CD14-positive monocyte (primary cell): ENCODE results near the gene TTC28. TPM values are rescaled to one million over a fixed set of nuclear protein-coding genes. Genes with fewer than 3 reads are reported as not detected.

Experiments
- DNase-seq, 3 donors: peaks; one replicate each; pipeline ENCODE4 v3.0.0-alpha.2; 2011 to 2022
- H2AFZ ChIP-seq: 2 replicates; pipeline ENCODE4 v1.6.0; 2012; ENCODE audit warnings: mild to moderate bottlenecking, low read depth, low read length, inconsistent platforms; ENCODE audit not compliant: insufficient read depth, poor library complexity, severe bottlenecking
- H3K27ac ChIP-seq, 2 donors: 1 replicate in 1 of 2; 2 replicates in 1 of 2; pipeline ENCODE4 v1.5.1; 2012 to 2013; ENCODE audit warnings: low read length in 2 of 2, control low read depth in 1 of 2, inconsistent platforms in 1 of 2, low read depth in 1 of 2, mild to moderate bottlenecking in 1 of 2
- H3K27me3 ChIP-seq, 2 donors: one replicate each; pipeline versions ENCODE4 v1.6.0 to v1.6.1; 2011 to 2013; ENCODE audit warnings: low read length in 2 of 2; ENCODE audit not compliant: control insufficient read depth in 2 of 2, insufficient read depth in 2 of 2
- H3K36me3 ChIP-seq, 2 donors: replicated peaks in 1 of 2; 1 replicate in 1 of 2; 2 replicates in 1 of 2; pipeline versions ENCODE4 v1.5.1 to v1.6.1; 2012 to 2013; ENCODE audit warnings: low read length in 2 of 2, control low read depth in 1 of 2, inconsistent platforms in 1 of 2, mild to moderate bottlenecking in 1 of 2; ENCODE audit not compliant: insufficient read depth in 2 of 2, control insufficient read depth in 1 of 2
- H3K4me1 ChIP-seq, 2 donors: 1 replicate in 1 of 2; 2 replicates in 1 of 2; pipeline versions ENCODE4 v1.5.1 to v1.6.1; 2012 to 2013; ENCODE audit warnings: low read length in 2 of 2, control low read depth in 1 of 2, inconsistent platforms in 1 of 2, mild to moderate bottlenecking in 1 of 2, moderate library complexity in 1 of 2; ENCODE audit not compliant: insufficient read depth in 2 of 2, control insufficient read depth in 1 of 2
- H3K4me2 ChIP-seq: replicated peaks from 2 replicates; pipeline ENCODE3; 2012; ENCODE audit warnings: low read length, moderate library complexity, mild to moderate bottlenecking; ENCODE audit not compliant: poor library complexity, severe bottlenecking; ENCODE audit errors: extremely low read depth
- H3K4me3 ChIP-seq, 3 experiments: fragments of 200-600 bp in 1 of 3; sonication (generic) in 1 of 3; replicated peaks in 1 of 3; 1 replicate in 2 of 3; 2 replicates in 1 of 3; pipeline ENCODE4 v1.5.1; 2011 to 2013; ENCODE audit warnings: low read length in 3 of 3, mild to moderate bottlenecking in 3 of 3, control low read depth in 2 of 3, low read depth in 2 of 3, inconsistent platforms in 1 of 3, moderate library complexity in 1 of 3
- H3K79me2 ChIP-seq: 2 replicates; pipeline ENCODE4 v1.6.0; 2012; ENCODE audit warnings: mild to moderate bottlenecking, control low read depth, inconsistent platforms, low read length, moderate library complexity; ENCODE audit not compliant: insufficient read depth
- H3K9ac ChIP-seq: 2 replicates; pipeline ENCODE4 v1.6.0; 2017; ENCODE audit warnings: low read length, mild to moderate bottlenecking; ENCODE audit not compliant: insufficient read depth, poor library complexity, severe bottlenecking
- H3K9me3 ChIP-seq, 2 donors: replicated peaks in 1 of 2; 1 replicate in 1 of 2; 2 replicates in 1 of 2; pipeline versions ENCODE4 v1.5.1 to v1.6.1; 2012 to 2013; ENCODE audit warnings: low read length in 2 of 2, control low read depth in 1 of 2; ENCODE audit not compliant: control insufficient read depth in 1 of 2, insufficient read depth in 1 of 2
- H4K20me1 ChIP-seq: 2 replicates; pipeline ENCODE4 v1.6.0; 2012; ENCODE audit warnings: mild to moderate bottlenecking, low read length, control low read depth, moderate library complexity; ENCODE audit not compliant: insufficient read depth
- H3K27ac Mint-ChIP-seq, 7 donors: one replicate each; pipeline ENCODE4 v1.8.0; 2020; ENCODE audit warnings: mild to moderate bottlenecking in 7 of 7, mixed read lengths in 7 of 7, moderate library complexity in 6 of 7, inconsistent platforms in 2 of 7
- H3K27me3 Mint-ChIP-seq, 3 donors: one replicate each; pipeline ENCODE4 v1.8.0; 2021 to 2022; ENCODE audit warnings: low read depth in 3 of 3, mild to moderate bottlenecking in 3 of 3, mixed read lengths in 3 of 3, moderate library complexity in 3 of 3, inconsistent platforms in 1 of 3
- H3K36me3 Mint-ChIP-seq, 2 donors: one replicate each; pipeline ENCODE4 v1.8.0; 2020; ENCODE audit warnings: mixed read lengths in 2 of 2, inconsistent platforms in 1 of 2, mild to moderate bottlenecking in 1 of 2
- H3K4me1 Mint-ChIP-seq: one replicate; pipeline ENCODE4 v1.8.0; 2020; ENCODE audit warnings: mild to moderate bottlenecking, mixed read lengths
- H3K4me3 Mint-ChIP-seq, 2 donors: one replicate each; pipeline ENCODE4 v1.8.0; 2020; ENCODE audit warnings: mild to moderate bottlenecking in 2 of 2, mixed read lengths in 2 of 2, moderate library complexity in 1 of 2
- H3K9me3 Mint-ChIP-seq, 7 donors: one replicate each; pipeline ENCODE4 v1.8.0; 2020 to 2022; ENCODE audit warnings: mixed read lengths in 7 of 7, mild to moderate bottlenecking in 6 of 7, moderate library complexity in 6 of 7, inconsistent platforms in 2 of 7
- WGBS: methylation state at CpG from one replicate; pipeline ENCODE4 v1.1.5; 2013; ENCODE audit warnings: missing lambda C conversion rate; ENCODE audit not compliant: insufficient coverage; 5-methylcytosine and 5-hydroxymethylcytosine counted together
- intact Hi-C, 2 donors: fragments of 100-400 bp; cut with micrococcal nuclease; formaldehyde crosslinking; loops; one replicate each; pipeline versions ENCODE4 v1.15.0 to v1.15.1; 2023
- polyA plus RNA-seq, 3 donors: library from polyadenylated mRNA; depleted of rRNA in 1 of 3; unstranded in 2 of 3; stranded (reverse) in 1 of 3; fragments of 300-500 nt in 2 of 3; fragments of >200 nt in 1 of 3; fragmentation: Illumina TruSeq in 2 of 3; gene quantifications; 1 replicate in 2 of 3; 2 replicates in 1 of 3; pipeline ENCODE4 v1.2.3, GENCODE V29; 2012 to 2021
- TF ChIP-seq, protein P1 (sequence below): fragments of 200-600 bp; IDR thresholded peaks from one replicate; pipeline ENCODE4 v1.8.0; 2022; ENCODE audit warnings: antibody characterized with exemption, mild to moderate bottlenecking

The TTC28 gene
- polyA plus RNA-seq, 3 donors, result 0.24 to 0.61 TPM; not detected in 1

DNA sequence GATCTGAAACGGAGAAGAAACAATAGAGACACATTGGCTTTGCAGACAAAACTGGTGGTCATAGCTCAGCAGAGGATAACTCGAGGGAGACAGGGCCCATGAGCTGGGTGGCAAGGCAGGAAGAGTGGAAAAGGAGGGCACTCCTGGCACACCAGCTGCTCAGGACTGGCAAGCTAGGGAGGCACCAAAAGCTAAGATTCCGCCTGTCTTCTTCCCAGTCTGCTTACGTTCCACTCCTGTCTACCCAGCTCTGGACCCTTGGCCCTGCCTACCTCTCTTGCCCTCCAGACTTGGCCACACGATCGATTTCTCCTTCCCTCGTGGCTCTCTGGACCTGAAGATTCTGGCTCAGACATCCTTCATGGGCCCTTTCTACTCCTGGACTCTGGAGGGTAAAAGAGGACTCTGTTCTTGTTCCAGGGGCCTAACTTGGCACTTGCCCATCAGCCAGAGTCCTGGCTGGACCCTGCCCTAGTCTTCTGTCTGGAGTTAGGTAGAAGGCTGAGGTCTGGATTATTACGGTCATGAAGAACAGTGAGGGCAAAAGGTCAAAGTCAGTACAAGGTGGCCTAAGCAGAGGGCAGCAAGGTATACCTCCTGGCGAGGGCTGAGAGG lies 645.4 kb downstream of the TTC28 start:
- H3K27ac Mint-ChIP-seq, result peak overlapping the region in 1 of 7 donors; percentile 4
- peaks cover 2% of the 10 kb centered on the region for H3K4me1 Mint-ChIP-seq
- DNase-seq, result no peak
- H3K79me2 ChIP-seq, result no peaks in the 10 kb centered on the region
- H3K9me3 Mint-ChIP-seq, result peaks cover 0 to 3% (median 0%) of the 10 kb centered on the region in 7 donors
- no peaks in the 10 kb centered on the region for H4K20me1 ChIP-seq
- H3K27me3 Mint-ChIP-seq, result peaks cover 2 to 4% (median 3%) of the 10 kb centered on the region in 3 donors
- WGBS, result 93% methylated on average over 5 of the region's 9 CpGs
- no peaks in the 10 kb centered on the region for H3K36me3 Mint-ChIP-seq
- H3K4me2 ChIP-seq, result no peak overlapping the region
- H3K27me3 ChIP-seq, result no peaks in the 10 kb centered on the region
- no peak overlapping the region for H3K4me3 Mint-ChIP-seq
- no peaks in the 10 kb centered on the region for H3K4me1 ChIP-seq
- no peak overlapping the region for H3K9ac ChIP-seq
- intact Hi-C loops, result no loop called here
- H3K4me3 ChIP-seq, result no peak overlapping the region
- no peak overlapping the region for H2AFZ ChIP-seq
- H3K36me3 ChIP-seq, result no peaks in the 10 kb centered on the region
- no peaks in the 10 kb centered on the region for H3K9me3 ChIP-seq
- H3K27ac ChIP-seq, result no peak overlapping the region
- TF ChIP-seq, protein P1, sequence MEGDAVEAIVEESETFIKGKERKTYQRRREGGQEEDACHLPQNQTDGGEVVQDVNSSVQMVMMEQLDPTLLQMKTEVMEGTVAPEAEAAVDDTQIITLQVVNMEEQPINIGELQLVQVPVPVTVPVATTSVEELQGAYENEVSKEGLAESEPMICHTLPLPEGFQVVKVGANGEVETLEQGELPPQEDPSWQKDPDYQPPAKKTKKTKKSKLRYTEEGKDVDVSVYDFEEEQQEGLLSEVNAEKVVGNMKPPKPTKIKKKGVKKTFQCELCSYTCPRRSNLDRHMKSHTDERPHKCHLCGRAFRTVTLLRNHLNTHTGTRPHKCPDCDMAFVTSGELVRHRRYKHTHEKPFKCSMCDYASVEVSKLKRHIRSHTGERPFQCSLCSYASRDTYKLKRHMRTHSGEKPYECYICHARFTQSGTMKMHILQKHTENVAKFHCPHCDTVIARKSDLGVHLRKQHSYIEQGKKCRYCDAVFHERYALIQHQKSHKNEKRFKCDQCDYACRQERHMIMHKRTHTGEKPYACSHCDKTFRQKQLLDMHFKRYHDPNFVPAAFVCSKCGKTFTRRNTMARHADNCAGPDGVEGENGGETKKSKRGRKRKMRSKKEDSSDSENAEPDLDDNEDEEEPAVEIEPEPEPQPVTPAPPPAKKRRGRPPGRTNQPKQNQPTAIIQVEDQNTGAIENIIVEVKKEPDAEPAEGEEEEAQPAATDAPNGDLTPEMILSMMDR, result no peak

DNA sequence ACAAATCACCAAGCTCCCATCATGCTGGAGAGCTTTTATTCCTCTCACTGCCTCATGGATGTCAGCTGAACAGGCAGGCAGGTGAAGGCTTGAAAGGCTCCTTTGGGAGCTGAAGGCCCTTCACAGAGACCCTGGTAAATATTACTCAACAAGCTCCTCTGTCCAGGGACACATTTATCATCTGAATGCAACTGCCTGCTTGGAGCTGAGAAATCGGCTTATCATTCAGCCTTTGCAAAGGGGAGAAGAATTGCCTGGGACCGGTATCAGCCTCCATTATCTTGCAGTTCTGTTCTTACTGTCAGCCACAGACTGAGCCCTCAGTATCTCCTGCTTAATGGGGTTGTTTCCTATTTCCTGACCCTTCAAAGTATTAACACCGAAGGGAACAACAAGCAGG lies 646.8 kb downstream of the TTC28 start:
- Histone ChIP-seq H3K27me3 (no peaks in the 10 kb centered on the region), H4K20me1 (no peaks in the 10 kb centered on the region), H3K9me3 (no peaks in the 10 kb centered on the region), H3K4me3 (no peak overlapping the region), H3K9ac (no peak overlapping the region), H3K36me3 (no peaks in the 10 kb centered on the region), H3K27ac (no peak overlapping the region), H3K79me2 (no peaks in the 10 kb centered on the region), H2AFZ (no peak overlapping the region), H3K4me1 (no peaks in the 10 kb centered on the region), H3K4me2 (no peak overlapping the region)
- intact Hi-C loops, result no loop called here
- Mint-ChIP-seq H3K9me3 (peaks cover 0 to 3% (median 0%) of the 10 kb centered on the region in 7 donors), H3K4me1 (peaks cover 2% of the 10 kb centered on the region), H3K27ac (no peak overlapping the region), H3K36me3 (no peaks in the 10 kb centered on the region), H3K4me3 (no peak overlapping the region), H3K27me3 (peaks cover 2 to 4% (median 3%) of the 10 kb centered on the region in 3 donors)
- WGBS, result 83% methylated on average over 2 of the region's 3 CpGs
- TF ChIP-seq, protein P1, result no peak
- DNase-seq, result no peak
